Measurements from ENCODE around the gene EFNA2.

GRCh38 chr19:1285737-1286360, at the start of gene EFNA2:
- TF ChIP-seq, protein P1, sequence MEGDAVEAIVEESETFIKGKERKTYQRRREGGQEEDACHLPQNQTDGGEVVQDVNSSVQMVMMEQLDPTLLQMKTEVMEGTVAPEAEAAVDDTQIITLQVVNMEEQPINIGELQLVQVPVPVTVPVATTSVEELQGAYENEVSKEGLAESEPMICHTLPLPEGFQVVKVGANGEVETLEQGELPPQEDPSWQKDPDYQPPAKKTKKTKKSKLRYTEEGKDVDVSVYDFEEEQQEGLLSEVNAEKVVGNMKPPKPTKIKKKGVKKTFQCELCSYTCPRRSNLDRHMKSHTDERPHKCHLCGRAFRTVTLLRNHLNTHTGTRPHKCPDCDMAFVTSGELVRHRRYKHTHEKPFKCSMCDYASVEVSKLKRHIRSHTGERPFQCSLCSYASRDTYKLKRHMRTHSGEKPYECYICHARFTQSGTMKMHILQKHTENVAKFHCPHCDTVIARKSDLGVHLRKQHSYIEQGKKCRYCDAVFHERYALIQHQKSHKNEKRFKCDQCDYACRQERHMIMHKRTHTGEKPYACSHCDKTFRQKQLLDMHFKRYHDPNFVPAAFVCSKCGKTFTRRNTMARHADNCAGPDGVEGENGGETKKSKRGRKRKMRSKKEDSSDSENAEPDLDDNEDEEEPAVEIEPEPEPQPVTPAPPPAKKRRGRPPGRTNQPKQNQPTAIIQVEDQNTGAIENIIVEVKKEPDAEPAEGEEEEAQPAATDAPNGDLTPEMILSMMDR (optimal IDR thresholded peaks at IDR 0.05 in 1 of 3, IDR thresholded peaks at IDR 0.05 in 1 of 3, conservative IDR thresholded peaks at IDR 0.05 in 1 of 3; ENCODE audit: extremely low read depth in 1 of 3, insufficient read depth in 2 of 3, low read length in 3 of 3) = no peak
- no peak for TF ChIP-seq EZH2 (IDR thresholded peaks at IDR 0.05; ENCODE audit: low read length)
